K562 (cell line): ENCODE results near the gene ZNF648. TPM values are rescaled to one million over a fixed set of nuclear protein-coding genes. Genes with fewer than 3 reads are reported as not detected.

Source experiments
- ATF7 ChIP-seq: fragments of 450-650 bp; IDR thresholded peaks from 2 replicates; pipeline ENCODE4 v1.7.1; 2014; ENCODE audit warnings: mild to moderate bottlenecking, moderate library complexity
- E2F6 ChIP-seq, 2 experiments: IDR thresholded peaks; 2 replicates each; pipeline ENCODE4 v1.6.1; 2011; ENCODE audit warnings: borderline replicate concordance in 1 of 2, control low read depth in 1 of 2, low read depth in 1 of 2, low read length in 1 of 2, mild to moderate bottlenecking in 1 of 2, mixed read lengths in 1 of 2, moderate library complexity in 1 of 2; ENCODE audit not compliant: insufficient read depth in 1 of 2, insufficient read length in 1 of 2, poor library complexity in 1 of 2, severe bottlenecking in 1 of 2; ENCODE audit errors: extremely low read depth in 1 of 2
- MEF2A ChIP-seq: IDR thresholded peaks from 2 replicates; pipeline ENCODE4 v1.6.1; 2011; ENCODE audit warnings: low read depth, mild to moderate bottlenecking, low read length, moderate library complexity; ENCODE audit not compliant: control insufficient read depth
- NR2C2 ChIP-seq, 2 experiments: fragments of 200-800 bp in 1 of 2; sonication (Bioruptor generic) in 1 of 2; sonication (generic) in 1 of 2; formaldehyde crosslinking in 1 of 2; IDR thresholded peaks; 2 replicates each; pipeline versions ENCODE4 v1.6.1 to v1.8.0; 2016 to 2022; ENCODE audit warnings: mild to moderate bottlenecking in 1 of 2, missing compliant biosample characterization in 1 of 2, missing genetic modification characterization in 1 of 2, missing genetic modification reagents in 1 of 2
- PHF20 ChIP-seq: fragments of 450-650 bp; IDR thresholded peaks from 2 replicates; pipeline ENCODE4 v1.6.1; 2018; ENCODE audit not compliant: partially characterized antibody
- POLR2G ChIP-seq: fragments of 200-400 bp; formaldehyde crosslinking; IDR thresholded peaks from 2 replicates; pipeline ENCODE4 v1.6.1; 2017; ENCODE audit warnings: low read depth, mild to moderate bottlenecking, antibody characterized with exemption, low read length, moderate library complexity
- RBM14 ChIP-seq: fragments of 200-400 bp; formaldehyde crosslinking; IDR thresholded peaks from 2 replicates; pipeline ENCODE4 v1.6.1; 2018; ENCODE audit warnings: low read depth, mild to moderate bottlenecking, low read length, moderate library complexity, borderline replicate concordance; ENCODE audit not compliant: insufficient read depth
- TSC22D4 ChIP-seq: fragments of 450-650 bp; IDR thresholded peaks from 2 replicates; pipeline ENCODE4 v1.6.1; 2016; ENCODE audit warnings: missing genetic modification characterization, missing biosample characterization, control low read depth
- polyA plus RNA-seq, 8 experiments: library from polyadenylated mRNA; depleted of rRNA in 4 of 8; stranded (reverse) in 5 of 8; unstranded in 3 of 8; fragments of >200 nt; fragmentation: Nextera tagmentation in 2 of 8; fragmentation: Illumina TruSeq in 1 of 8; extraction: Ambion mirVana in 2 of 8; extraction: Trizol in 1 of 8; gene quantifications; 2 replicates each; pipeline versions ENCODE4 v1.2.1 to v1.2.3, GENCODE V29; 2011 to 2014; ENCODE audit warnings: inconsistent platforms in 1 of 8, missing spikeins in 1 of 8
- total RNA-seq, 7 experiments: library from RNA; depleted of rRNA in 6 of 7; stranded (reverse); fragments of >200 nt in 6 of 7; fragmentation: Illumina TruSeq in 2 of 7; extraction: Trizol in 2 of 7; gene quantifications; 2 replicates each; pipeline versions ENCODE4 v1.2.1 to v1.2.3, GENCODE V29; 2011 to 2021; ENCODE audit warnings: low replicate concordance in 1 of 7
- TF ChIP-seq, protein P1 (sequence below): fragments of 250-450 bp; sonication (Bioruptor Pico); IDR thresholded peaks from 2 replicates; pipeline ENCODE4 v1.4.0; 2020
- TF ChIP-seq, protein P2 (sequence below): IDR thresholded peaks from 3 replicates; pipeline ENCODE4 v1.6.1; 2011; ENCODE audit warnings: borderline replicate concordance, mild to moderate bottlenecking, moderate library complexity; ENCODE audit not compliant: insufficient read length; ENCODE audit errors: extremely low read depth

ZNF648 gene
- total and polyA plus RNA-seq, 9 of the 15 experiments (the other 6 are each of a cell fraction or from before 2014, with no cell fraction given): 0.06 to 0.27 (median 0.18) TPM; not detected in 2

DNA sequence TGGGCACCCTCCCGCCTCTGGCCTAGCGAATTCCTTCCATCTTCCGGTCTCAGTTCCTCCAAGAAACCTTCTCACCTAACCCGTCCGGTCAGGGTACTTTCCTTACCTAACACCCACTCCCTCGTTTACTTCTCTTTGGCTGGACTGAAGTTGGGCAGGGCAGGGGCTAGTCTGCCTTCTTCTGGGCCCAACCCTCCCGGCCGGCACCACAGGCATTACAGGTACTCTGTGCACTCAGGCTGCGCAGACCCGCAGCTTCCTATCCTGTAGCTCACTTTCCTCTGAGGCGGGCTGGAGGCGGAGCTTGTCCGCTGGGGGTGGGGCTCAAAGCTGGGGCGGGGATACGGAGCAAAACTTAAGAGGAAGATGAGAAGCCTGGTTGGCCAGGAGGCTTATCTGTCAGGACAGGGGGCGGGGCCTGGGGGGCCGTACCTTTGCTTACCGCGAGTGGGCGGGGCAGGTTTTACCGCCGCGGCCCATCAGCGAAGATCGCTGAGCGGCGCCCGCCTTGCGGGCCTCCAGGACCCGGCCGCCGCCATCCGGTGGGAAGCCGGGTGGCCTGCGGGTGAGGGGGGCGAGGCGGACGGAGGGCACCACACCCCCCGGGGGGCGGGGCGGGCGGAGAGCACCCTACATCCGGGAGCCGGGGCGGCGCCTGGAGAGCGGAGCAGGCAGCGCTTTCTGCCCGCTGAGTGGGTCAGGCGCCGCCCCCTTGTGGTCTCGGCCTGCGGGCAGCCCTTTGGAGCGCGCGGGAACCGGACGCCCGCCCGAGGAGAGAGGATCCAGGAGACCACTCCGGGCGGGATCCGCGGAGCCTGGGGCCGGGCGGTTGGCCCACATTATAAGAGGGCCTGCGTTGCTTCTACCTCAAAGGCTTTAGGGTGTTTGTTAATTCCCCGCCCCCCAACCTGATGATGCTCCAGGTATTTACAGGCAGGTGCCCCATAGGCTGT, 31.9 kb downstream of the ZNF648 start (continued):
- TF ChIP-seq, protein P1, sequence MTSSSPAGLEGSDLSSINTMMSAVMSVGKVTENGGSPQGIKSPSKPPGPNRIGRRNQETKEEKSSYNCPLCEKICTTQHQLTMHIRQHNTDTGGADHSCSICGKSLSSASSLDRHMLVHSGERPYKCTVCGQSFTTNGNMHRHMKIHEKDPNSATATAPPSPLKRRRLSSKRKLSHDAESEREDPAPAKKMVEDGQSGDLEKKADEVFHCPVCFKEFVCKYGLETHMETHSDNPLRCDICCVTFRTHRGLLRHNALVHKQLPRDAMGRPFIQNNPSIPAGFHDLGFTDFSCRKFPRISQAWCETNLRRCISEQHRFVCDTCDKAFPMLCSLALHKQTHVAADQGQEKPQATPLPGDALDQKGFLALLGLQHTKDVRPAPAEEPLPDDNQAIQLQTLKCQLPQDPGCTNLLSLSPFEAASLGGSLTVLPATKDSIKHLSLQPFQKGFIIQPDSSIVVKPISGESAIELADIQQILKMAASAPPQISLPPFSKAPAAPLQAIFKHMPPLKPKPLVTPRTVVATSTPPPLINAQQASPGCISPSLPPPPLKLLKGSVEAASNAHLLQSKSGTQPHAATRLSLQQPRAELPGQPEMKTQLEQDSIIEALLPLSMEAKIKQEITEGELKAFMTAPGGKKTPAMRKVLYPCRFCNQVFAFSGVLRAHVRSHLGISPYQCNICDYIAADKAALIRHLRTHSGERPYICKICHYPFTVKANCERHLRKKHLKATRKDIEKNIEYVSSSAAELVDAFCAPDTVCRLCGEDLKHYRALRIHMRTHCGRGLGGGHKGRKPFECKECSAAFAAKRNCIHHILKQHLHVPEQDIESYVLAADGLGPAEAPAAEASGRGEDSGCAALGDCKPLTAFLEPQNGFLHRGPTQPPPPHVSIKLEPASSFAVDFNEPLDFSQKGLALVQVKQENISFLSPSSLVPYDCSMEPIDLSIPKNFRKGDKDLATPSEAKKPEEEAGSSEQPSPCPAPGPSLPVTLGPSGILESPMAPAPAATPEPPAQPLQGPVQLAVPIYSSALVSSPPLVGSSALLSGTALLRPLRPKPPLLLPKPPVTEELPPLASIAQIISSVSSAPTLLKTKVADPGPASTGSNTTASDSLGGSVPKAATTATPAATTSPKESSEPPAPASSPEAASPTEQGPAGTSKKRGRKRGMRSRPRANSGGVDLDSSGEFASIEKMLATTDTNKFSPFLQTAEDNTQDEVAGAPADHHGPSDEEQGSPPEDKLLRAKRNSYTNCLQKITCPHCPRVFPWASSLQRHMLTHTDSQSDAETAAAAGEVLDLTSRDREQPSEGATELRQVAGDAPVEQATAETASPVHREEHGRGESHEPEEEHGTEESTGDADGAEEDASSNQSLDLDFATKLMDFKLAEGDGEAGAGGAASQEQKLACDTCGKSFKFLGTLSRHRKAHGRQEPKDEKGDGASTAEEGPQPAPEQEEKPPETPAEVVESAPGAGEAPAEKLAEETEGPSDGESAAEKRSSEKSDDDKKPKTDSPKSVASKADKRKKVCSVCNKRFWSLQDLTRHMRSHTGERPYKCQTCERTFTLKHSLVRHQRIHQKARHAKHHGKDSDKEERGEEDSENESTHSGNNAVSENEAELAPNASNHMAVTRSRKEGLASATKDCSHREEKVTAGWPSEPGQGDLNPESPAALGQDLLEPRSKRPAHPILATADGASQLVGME (CRISPR knock-in tag): 0 out of 2 replicates have a peak, but pooled peaks have one; percentile 21
- TF ChIP-seq MEF2A: no peak
- TF ChIP-seq, protein P2, sequence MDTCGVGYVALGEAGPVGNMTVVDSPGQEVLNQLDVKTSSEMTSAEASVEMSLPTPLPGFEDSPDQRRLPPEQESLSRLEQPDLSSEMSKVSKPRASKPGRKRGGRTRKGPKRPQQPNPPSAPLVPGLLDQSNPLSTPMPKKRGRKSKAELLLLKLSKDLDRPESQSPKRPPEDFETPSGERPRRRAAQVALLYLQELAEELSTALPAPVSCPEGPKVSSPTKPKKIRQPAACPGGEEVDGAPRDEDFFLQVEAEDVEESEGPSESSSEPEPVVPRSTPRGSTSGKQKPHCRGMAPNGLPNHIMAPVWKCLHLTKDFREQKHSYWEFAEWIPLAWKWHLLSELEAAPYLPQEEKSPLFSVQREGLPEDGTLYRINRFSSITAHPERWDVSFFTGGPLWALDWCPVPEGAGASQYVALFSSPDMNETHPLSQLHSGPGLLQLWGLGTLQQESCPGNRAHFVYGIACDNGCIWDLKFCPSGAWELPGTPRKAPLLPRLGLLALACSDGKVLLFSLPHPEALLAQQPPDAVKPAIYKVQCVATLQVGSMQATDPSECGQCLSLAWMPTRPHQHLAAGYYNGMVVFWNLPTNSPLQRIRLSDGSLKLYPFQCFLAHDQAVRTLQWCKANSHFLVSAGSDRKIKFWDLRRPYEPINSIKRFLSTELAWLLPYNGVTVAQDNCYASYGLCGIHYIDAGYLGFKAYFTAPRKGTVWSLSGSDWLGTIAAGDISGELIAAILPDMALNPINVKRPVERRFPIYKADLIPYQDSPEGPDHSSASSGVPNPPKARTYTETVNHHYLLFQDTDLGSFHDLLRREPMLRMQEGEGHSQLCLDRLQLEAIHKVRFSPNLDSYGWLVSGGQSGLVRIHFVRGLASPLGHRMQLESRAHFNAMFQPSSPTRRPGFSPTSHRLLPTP: no peak
- TF ChIP-seq RBM14: no peak
- peak; percentile 51; the same call in 1 of the 2 replicates for TF ChIP-seq ATF7
- TF ChIP-seq TSC22D4: no peak
- TF ChIP-seq POLR2G: peak; percentile 73
- TF ChIP-seq E2F6 (IDR thresholded peaks at IDR 0.05; ENCODE audit: borderline replicate concordance in 1 of 2, extremely low read depth in 1 of 2, insufficient read depth in 1 of 2, insufficient read length in 1 of 2, low read depth in 1 of 2, low read length in 1 of 2, poor library complexity in 1 of 2, severe bottlenecking in 1 of 2): peak; percentile 72 to 96
- no peak for TF ChIP-seq NR2C2 (CRISPR knock-in tag; IDR thresholded peaks at IDR 0.05)
- no peak; the same call in 1 of the 2 replicates for TF ChIP-seq NR2C2 (tag; IDR thresholded peaks at IDR 0.05)
- TF ChIP-seq PHF20: peak; percentile 92
